Central memory CD8-positive, alpha-beta T cell (primary cell): ENCODE results near the gene BRCA1.
"Not testable (repeated sequence)": the region's sequence is repeated elsewhere in the genome, so short reads cannot be mapped to it uniquely, and the experiment has no call there.

Experiments
- ATAC-seq: fragments of 150-1000 bp; cut with Tn5 transposase; replicated peaks from 2 replicates; pipeline ENCODE4 v1.10.0; 2022; ENCODE audit warnings: mild to moderate bottlenecking, moderate FRiP score, moderate number of reproducible peaks; ENCODE audit not compliant: poor library complexity, severe bottlenecking; ENCODE audit errors: extremely low read depth
- DNase-seq, 2 donors: peaks; one replicate each; pipeline ENCODE4 v3.0.0; 2021; ENCODE audit warnings: low spot score in 2 of 2
- H3K27ac Mint-ChIP-seq: one replicate; pipeline ENCODE4 v1.8.0; 2022; ENCODE audit warnings: low read depth, mild to moderate bottlenecking, moderate library complexity, mixed read lengths
- H3K27me3 Mint-ChIP-seq: one replicate; pipeline ENCODE4 v1.8.0; 2022; ENCODE audit warnings: mixed read lengths
- H3K36me3 Mint-ChIP-seq: one replicate; pipeline ENCODE4 v1.8.0; 2022; ENCODE audit warnings: mild to moderate bottlenecking, moderate library complexity, mixed read lengths; ENCODE audit not compliant: insufficient read depth
- H3K4me1 Mint-ChIP-seq: one replicate; pipeline ENCODE4 v1.8.0; 2022; ENCODE audit warnings: mixed read lengths
- H3K4me3 Mint-ChIP-seq: one replicate; pipeline ENCODE4 v1.8.0; 2022; ENCODE audit warnings: mild to moderate bottlenecking, moderate library complexity, mixed read lengths
- H3K9me3 Mint-ChIP-seq: one replicate; pipeline ENCODE4 v1.8.0; 2022; ENCODE audit warnings: mixed read lengths

Gene BRCA1

GRCh38 chr17:43011728-43012472 lies 113.3 kb downstream of the BRCA1 start:
- H3K9me3 Mint-ChIP-seq, result no peaks in the 10 kb centered on the region
- H3K4me1 Mint-ChIP-seq, result peaks cover 10% of the 10 kb centered on the region
- H3K27me3 Mint-ChIP-seq, result no peaks in the 10 kb centered on the region
- peaks cover 16% of the 10 kb centered on the region for H3K36me3 Mint-ChIP-seq
- ATAC-seq, result no peak
- no peak overlapping the region for H3K27ac Mint-ChIP-seq
- DNase-seq, result no peak
- no peak overlapping the region for H3K4me3 Mint-ChIP-seq

GRCh38 chr17:43010667-43011308 lies 114.4 kb downstream of the BRCA1 start:
- ATAC-seq (no peak), DNase-seq (no peak)
- H3K27me3 Mint-ChIP-seq, result no peaks in the 10 kb centered on the region
- no peak overlapping the region for H3K27ac Mint-ChIP-seq
- no peak overlapping the region for H3K4me3 Mint-ChIP-seq
- H3K36me3 Mint-ChIP-seq, result peaks cover 19% of the 10 kb centered on the region
- H3K4me1 Mint-ChIP-seq, result peaks cover 16% of the 10 kb centered on the region
- no peaks in the 10 kb centered on the region for H3K9me3 Mint-ChIP-seq

GRCh38 chr17:43006639-43007551 lies 118.3 kb downstream of the BRCA1 start, which contains the start of gene IFI35:
TSS of gene IFI35 (plus strand) at chr17:43006784. CDS start at chr17:43006948, 164 bp downstream.
- no peaks in the 10 kb centered on the region for H3K9me3 Mint-ChIP-seq
- H3K27ac Mint-ChIP-seq, result peak within 1 kb of the TSS; percentile 96
- H3K4me1 Mint-ChIP-seq, result peaks cover 16% of the 10 kb centered on the region
- peak within 1 kb of the TSS; percentile 100 for H3K4me3 Mint-ChIP-seq
- ATAC-seq (peak; percentile 98), DNase-seq (peak; percentile 66 to 72)
- no peaks in the 10 kb centered on the region for H3K27me3 Mint-ChIP-seq
- peaks cover 32% of the 10 kb centered on the region for H3K36me3 Mint-ChIP-seq

GRCh38 chr17:43003542-43004172 lies 121.5 kb downstream of the BRCA1 start:
- Mint-ChIP-seq H3K9me3 (no peaks in the 10 kb centered on the region), H3K4me3 (no peak overlapping the region), H3K27me3 (no peaks in the 10 kb centered on the region), H3K4me1 (peaks cover 18% of the 10 kb centered on the region), H3K36me3 (peaks cover 50% of the 10 kb centered on the region), H3K27ac (no peak overlapping the region)
- no peak for ATAC-seq
- no peak for DNase-seq

- not testable (repeated sequence) for ATAC-seq, H3K9me3 Mint-ChIP-seq, DNase-seq, H3K4me3 Mint-ChIP-seq, H3K27me3 Mint-ChIP-seq
- Mint-ChIP-seq H3K27ac (peak overlapping the region; percentile 83), H3K4me1 (peaks cover 20% of the 10 kb centered on the region), H3K36me3 (peaks cover 53% of the 10 kb centered on the region)
Observed at GRCh38 chr17:43000894-43001293, 124.3 kb downstream of the BRCA1 start.

- DNase-seq (no peak), ATAC-seq (no peak)
- Mint-ChIP-seq H3K9me3 (no peaks in the 10 kb centered on the region), H3K4me3 (peak overlapping the region; percentile 91), H3K36me3 (peaks cover 47% of the 10 kb centered on the region), H3K4me1 (peaks cover 20% of the 10 kb centered on the region), H3K27me3 (no peaks in the 10 kb centered on the region), H3K27ac (peak overlapping the region; percentile 98)
Observed at GRCh38 chr17:42999003-42999525, 126.1 kb downstream of the BRCA1 start.

- Mint-ChIP-seq H3K27me3 (no peaks in the 10 kb centered on the region), H3K9me3 (no peaks in the 10 kb centered on the region), H3K4me3 (peak within 1 kb of the TSS; percentile 91), H3K36me3 (peaks cover 40% of the 10 kb centered on the region), H3K27ac (peak within 1 kb of the TSS; percentile 98), H3K4me1 (peaks cover 20% of the 10 kb centered on the region)
- peak; percentile 97 for ATAC-seq
- peak; percentile 96 to 98 for DNase-seq
Observed at GRCh38 chr17:42997984-42998938, 126.9 kb downstream of the BRCA1 start, which contains the start of gene RPL27. TSS of gene RPL27 (plus strand) at chr17:42998419. CDS start at chr17:42998751, 332 bp downstream.

GRCh38 chr17:42997390-42997983 lies 127.7 kb downstream of the BRCA1 start:
- peaks cover 35% of the 10 kb centered on the region for H3K36me3 Mint-ChIP-seq

More at GRCh38 chr17:42997390-42997983, 127.7 kb downstream of the BRCA1 start:
- peak overlapping the region; percentile 98 for H3K27ac Mint-ChIP-seq
- H3K4me1 Mint-ChIP-seq, result peaks cover 20% of the 10 kb centered on the region
- ATAC-seq (no peak), DNase-seq (no peak)
- H3K27me3 Mint-ChIP-seq, result no peaks in the 10 kb centered on the region
- H3K9me3 Mint-ChIP-seq, result no peaks in the 10 kb centered on the region
- H3K4me3 Mint-ChIP-seq, result peak overlapping the region; percentile 91
